Measurements from ENCODE around the gene PTBP2.
A peak's percentile ranks its signal among the peaks of the same experiment; 100 is the strongest.

PTBP2 gene

DNA sequence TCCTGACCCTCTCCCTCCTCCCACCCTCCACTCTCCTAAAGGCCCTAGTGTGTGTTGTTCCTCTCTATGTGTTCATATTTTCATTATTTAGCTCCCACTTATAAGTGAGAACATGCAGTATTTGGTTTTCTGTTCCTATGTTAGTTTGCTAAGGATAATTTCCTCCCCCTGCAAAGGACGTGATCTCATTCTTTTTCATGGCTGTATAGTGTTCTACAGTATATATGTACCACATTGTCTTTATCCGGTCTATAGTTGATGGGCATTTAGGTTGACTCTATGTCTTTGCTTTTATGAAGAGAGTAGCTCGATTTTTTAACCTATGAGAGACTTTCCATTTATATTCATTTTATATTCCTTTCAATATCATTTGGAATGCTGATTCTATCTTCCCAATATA lies 7.9 kb upstream of the PTBP2 start:
- H3K4me3 ChIP-seq (replicated peaks; ENCODE audit: low read depth, low read length), result no peak overlapping the region
- no peak for DNase-seq (ENCODE audit: extremely low read depth, low read depth)
- TF ChIP-seq CTCF (IDR thresholded peaks at IDR 0.05; ENCODE audit: low read depth, low read length, missing control alignments), result no peak

DNA sequence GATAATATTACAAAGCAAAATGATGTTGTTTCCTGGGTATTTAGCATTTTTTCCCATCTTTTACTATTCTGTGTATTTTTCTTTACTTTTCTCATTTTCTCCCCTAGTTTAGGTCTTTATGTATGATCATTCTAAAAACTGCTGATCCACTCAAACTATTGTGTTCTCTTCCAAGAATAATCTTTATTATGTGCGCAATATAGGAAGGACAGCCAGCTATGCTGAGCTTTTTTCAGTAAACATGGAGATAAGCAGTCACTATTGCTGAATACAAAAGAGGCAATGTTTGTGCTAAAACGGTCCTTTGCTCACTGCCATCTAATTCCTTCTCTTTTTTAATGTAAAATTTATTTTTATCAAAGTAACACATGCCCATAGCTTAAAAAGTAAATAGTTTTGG lies 6.7 kb upstream of the PTBP2 start:
- no peak overlapping the region for H3K4me3 ChIP-seq (replicated peaks; ENCODE audit: low read depth, low read length)
- no peak for TF ChIP-seq CTCF (IDR thresholded peaks at IDR 0.05; ENCODE audit: low read depth, low read length, missing control alignments)
- DNase-seq (ENCODE audit: extremely low read depth, low read depth), result no peak

- no peak for TF ChIP-seq CTCF (IDR thresholded peaks at IDR 0.05; ENCODE audit: low read depth, low read length, missing control alignments)
- no peak overlapping the region for H3K4me3 ChIP-seq (replicated peaks; ENCODE audit: low read depth, low read length)
- no peak for DNase-seq (ENCODE audit: extremely low read depth, low read depth)
These were observed 6.1 kb upstream of the PTBP2 start for GRCh38 chr1:96715482-96715881.

DNA sequence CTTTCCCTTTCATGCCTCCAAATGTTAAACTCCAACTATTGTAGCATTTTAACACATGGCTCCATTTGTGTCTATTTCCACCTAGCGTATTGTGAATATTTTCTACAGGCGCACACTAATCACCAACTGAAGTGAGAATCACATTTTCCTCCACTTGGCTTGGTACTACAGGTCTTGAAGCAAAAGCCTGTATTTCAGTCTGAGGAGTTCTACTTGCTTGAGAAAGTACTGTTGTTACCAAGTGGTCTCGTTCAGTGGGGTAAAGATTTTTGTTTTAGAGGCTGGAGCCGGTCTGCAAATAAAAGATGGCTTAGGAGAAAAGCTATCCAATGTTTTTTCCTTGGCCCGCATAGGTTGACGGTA lies 550 bp upstream of the PTBP2 start:
- no peak for TF ChIP-seq CTCF (IDR thresholded peaks at IDR 0.05; ENCODE audit: low read depth, low read length, missing control alignments)
- no peak for DNase-seq (ENCODE audit: extremely low read depth, low read depth)

GRCh38 chr1:96722161-96722922 lies 758 bp downstream of the PTBP2 start:
- H3K4me3 ChIP-seq (replicated peaks; ENCODE audit: low read depth, low read length), result peak overlapping the region; percentile 83
- DNase-seq (ENCODE audit: extremely low read depth, low read depth), result no peak
- TF ChIP-seq CTCF (IDR thresholded peaks at IDR 0.05; ENCODE audit: low read depth, low read length, missing control alignments), result no peak

More for the DNA sequence above, 550 bp upstream of the PTBP2 start:
- peak overlapping the region; percentile 83 for H3K4me3 ChIP-seq (replicated peaks; ENCODE audit: low read depth, low read length)

- no peak for DNase-seq (ENCODE audit: extremely low read depth, low read depth)
- TF ChIP-seq CTCF (IDR thresholded peaks at IDR 0.05; ENCODE audit: low read depth, low read length, missing control alignments), result no peak
- H3K4me3 ChIP-seq (replicated peaks; ENCODE audit: low read depth, low read length), result peak overlapping the region; percentile 83
These were observed 1.4 kb downstream of the PTBP2 start for GRCh38 chr1:96722958-96723357.

DNA sequence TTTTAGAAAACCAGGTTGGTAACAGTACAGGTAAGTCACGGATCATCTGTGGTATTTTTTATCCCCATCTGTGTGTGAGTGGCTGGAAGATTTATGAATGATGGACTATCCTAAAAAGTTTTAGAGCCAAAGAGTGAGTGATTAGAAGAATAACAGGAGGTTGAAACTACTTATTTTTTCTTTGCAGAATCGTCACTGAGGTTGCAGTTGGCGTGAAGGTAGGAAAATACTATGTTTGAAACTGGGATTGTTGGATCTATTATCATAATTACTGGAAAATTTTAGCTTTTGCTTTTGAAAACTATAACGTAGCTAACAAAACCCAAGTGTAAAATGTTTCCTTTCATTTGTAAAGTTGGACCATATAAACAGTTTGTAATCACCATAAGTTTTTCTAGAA lies 1.8 kb downstream of the PTBP2 start:
- no peak for DNase-seq (ENCODE audit: extremely low read depth, low read depth)
- TF ChIP-seq CTCF (IDR thresholded peaks at IDR 0.05; ENCODE audit: low read depth, low read length, missing control alignments), result no peak
- peak overlapping the region; percentile 83 for H3K4me3 ChIP-seq (replicated peaks; ENCODE audit: low read depth, low read length)
